Measurements from ENCODE around the gene NUMB. TPM values are rescaled to one million over a fixed set of nuclear protein-coding genes. Genes with fewer than 3 reads are reported as not detected.
A peak's percentile ranks its signal among the peaks of the same experiment; 100 is the strongest.

NUMB gene
- total and polyA plus RNA-seq, 2 of the 4 experiments (the other 2 are of a cell fraction) = 45.9 to 114 TPM

DNA sequence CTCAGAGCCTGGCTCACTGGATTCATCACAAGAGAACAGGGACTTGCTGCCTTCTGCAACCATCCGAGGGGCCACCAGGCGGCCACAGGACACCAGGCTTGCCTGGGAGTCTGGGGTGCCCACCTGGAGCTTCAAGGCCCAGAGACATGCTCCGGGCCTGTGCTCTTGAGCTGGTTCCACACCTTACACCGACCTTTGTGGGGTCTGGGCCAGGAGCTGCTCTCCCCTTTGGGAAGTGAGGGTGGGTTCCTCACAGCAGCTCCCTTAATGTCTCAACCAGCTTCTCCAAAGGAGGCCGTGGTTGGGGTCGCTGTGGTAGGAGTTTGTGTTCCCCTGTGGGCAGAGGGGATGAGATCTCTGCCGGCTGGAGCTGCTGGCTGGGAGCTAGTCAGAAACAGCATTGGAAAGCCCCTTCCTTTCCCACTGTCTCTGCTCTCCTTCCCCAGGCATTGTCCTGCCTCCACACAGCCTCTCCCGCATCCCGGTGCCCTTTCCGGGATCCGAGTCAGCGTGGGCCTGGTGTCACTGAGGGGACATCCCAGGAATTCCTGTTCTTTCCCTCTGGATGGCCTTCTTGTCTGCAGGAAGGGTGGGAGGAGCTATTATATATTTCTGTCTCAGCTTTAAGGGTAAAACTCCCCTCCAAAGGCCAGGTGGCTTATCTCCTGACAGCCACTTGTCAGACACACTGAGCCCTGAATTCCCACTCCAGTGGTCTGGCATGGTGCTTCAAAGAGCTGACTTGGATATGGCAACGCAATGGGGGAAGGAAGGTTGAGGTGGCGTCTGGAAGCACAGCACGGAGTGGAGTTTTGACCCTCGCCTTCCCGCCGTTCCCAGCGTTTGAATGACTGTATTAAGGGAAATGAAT lies 226.1 kb downstream of the NUMB start:
- Histone ChIP-seq H3K79me1 (ENCODE audit: low read depth in 1 of 2, low read length in 2 of 2) (0 out of 4 replicates have a peak, but pooled peaks cover 0 to 5% of the 10 kb centered on the region in 2 experiments), H2BK5ac (ENCODE audit: low read depth, low read length, poor library complexity, severe bottlenecking) (no peak overlapping the region), H3K27me3 (ENCODE audit: control insufficient read depth, insufficient read depth, low read length) (peaks cover 35% of the 10 kb centered on the region), H2BK20ac (ENCODE audit: low read depth, low read length) (peak overlapping the region; percentile 18; the same call in 1 of the 2 replicates), H4K5ac (ENCODE audit: low read depth, low read length) (no peak overlapping the region), H3K36me3 (ENCODE audit: control insufficient read depth, insufficient read depth, low read length) (no peaks in the 10 kb centered on the region), H4K20me1 (ENCODE audit: insufficient read depth, low read length) (peaks cover 10% of the 10 kb centered on the region), H3K4me3 (ENCODE audit: insufficient read depth, low read depth, low read length) (no peak overlapping the region), H2AFZ (replicated peaks; ENCODE audit: low read length, poor library complexity) (peak overlapping the region; percentile 62), H2BK15ac (ENCODE audit: low read depth, low read length) (no peak overlapping the region), H2BK120ac (ENCODE audit: low read depth, low read length) (peak overlapping the region; percentile 26; the same call in 1 of the 2 replicates), H3K14ac (replicated peaks; ENCODE audit: low read depth, low read length) (peak overlapping the region; percentile 6; the same call in 1 of the 2 replicates), H3K9ac (ENCODE audit: low read depth, low read length) (no peak overlapping the region), H3K9me1 (ENCODE audit: insufficient read depth, low read length) (peaks cover 13% of the 10 kb centered on the region), H3K23ac (ENCODE audit: low read depth, low read length) (0 out of 2 replicates have a peak overlapping the region, but pooled peaks have one; percentile 4), H3K56ac (ENCODE audit: extremely low read depth, insufficient read depth, low read length) (no peak overlapping the region), H3K18ac (ENCODE audit: low read depth, low read length) (no peak overlapping the region), H3K4ac (ENCODE audit: low read depth, low read length) (peak overlapping the region; percentile 51; the same call in 1 of the 2 replicates), H4K8ac (ENCODE audit: low read depth in 2 of 2, low read length in 2 of 2) (no peak overlapping the region), H2AK5ac (ENCODE audit: low read depth, low read length) (peak overlapping the region; percentile 54; the same call in 1 of the 2 replicates), H3K4me2 (ENCODE audit: low read depth, low read length) (no peak overlapping the region), H4K91ac (ENCODE audit: insufficient read depth, low read depth, low read length) (peak overlapping the region; percentile 21; the same call in 1 of the 2 replicates), H3K4me1 (ENCODE audit: control insufficient read depth, insufficient read depth, low read length) (peaks cover 24% of the 10 kb centered on the region), H3K9me3 (ENCODE audit: control insufficient read depth, insufficient read depth, low read length) (no peaks in the 10 kb centered on the region), H3K27ac (ENCODE audit: insufficient read depth, low read length) (no peak overlapping the region), H2AK9ac (replicated peaks; ENCODE audit: low read depth, low read length, poor library complexity) (no peak overlapping the region)
- ChIA-PET POLR2A (ENCODE audit: unreplicated experiment) (no interaction called here), CTCF (interaction anchor here (1.2 kb wide), 1 partner anchor 15 kb away, joined by 3 read pairs; no protein-coding TSS in a partner anchor)
- intact Hi-C loops (cut with micrococcal nuclease) = no loop called here
- in situ Hi-C loops (cut with MboI; ENCODE audit: low sequenced_read_pairs) = no loop called here
- 46% methylated on average over 7 of the region's 19 CpGs; no CpG with 5 or more reads in 1 of the 2 experiments for WGBS, 2 experiments (ENCODE audit: extremely low coverage in 2 of 2, insufficient read length in 1 of 2)
- DNase-seq (no peak), ATAC-seq (ENCODE audit: low read depth) (no peak)
- BruUV-seq (replicated peaks) = no TSS peak
- TF ChIP-seq BHLHE40 (IDR thresholded peaks at IDR 0.05; ENCODE audit: low read depth, low read length) = no peak
- no peak for TF ChIP-seq CEBPB (IDR thresholded peaks at IDR 0.05; ENCODE audit: low read depth, low read length)
- TF ChIP-seq POLR2A (IDR thresholded peaks at IDR 0.05; ENCODE audit: low read depth, low read length) = no peak
- TF ChIP-seq SMC3 (IDR thresholded peaks at IDR 0.05; ENCODE audit: low read depth, low read length) = 0 out of 2 replicates have a peak, but pooled peaks have one; percentile 4
- TF ChIP-seq RFX5 (IDR thresholded peaks at IDR 0.05; ENCODE audit: low read depth, low read length) = no peak
- TF ChIP-seq MAZ (IDR thresholded peaks at IDR 0.05; ENCODE audit: borderline replicate concordance, low read depth, low read length) = no peak
- 0 out of 2 replicates have a peak, but pooled peaks have one; percentile 21 for TF ChIP-seq CTCF (conservative IDR thresholded peaks at IDR 0.05; ENCODE audit: low read depth, low read length)
- TF ChIP-seq RAD21 (IDR thresholded peaks at IDR 0.05; ENCODE audit: low read length) = peak; percentile 17; the same call in 1 of the 2 replicates
- TF ChIP-seq FOS (IDR thresholded peaks at IDR 0.05; ENCODE audit: low read depth, low read length) = no peak
- TF ChIP-seq CHD1 (IDR thresholded peaks at IDR 0.05; ENCODE audit: low read depth, low read length) = no peak
- dilution Hi-C loops (cut with HindIII; ENCODE audit: low sequenced_read_pairs, unreplicated experiment) = no loop called here

Data from IMR-90 (cell line).